T-helper 2 cell treated with Interferon-gamma antibody and Interleukin-4, amounts not matched to agents 5 μg/mL and 100 μg/mL, for 36 hours (primary cell): ENCODE data around the gene MPDU1.

Source experiments
- DNase-seq: peaks from one replicate; pipeline ENCODE4 v3.0.0; 2021; ENCODE audit warnings: low spot score
- H3K27ac Mint-ChIP-seq: one replicate; pipeline ENCODE4 v1.8.0; 2021; ENCODE audit warnings: mild to moderate bottlenecking, mixed read lengths
- H3K27me3 Mint-ChIP-seq: one replicate; pipeline ENCODE4 v1.8.0; 2021; ENCODE audit warnings: low read depth, mixed read lengths
- H3K36me3 Mint-ChIP-seq: one replicate; pipeline ENCODE4 v1.8.0; 2021; ENCODE audit warnings: low read depth, mixed read lengths
- H3K4me1 Mint-ChIP-seq: one replicate; pipeline ENCODE4 v1.8.0; 2021; ENCODE audit warnings: low read depth, mixed read lengths
- H3K4me3 Mint-ChIP-seq: one replicate; pipeline ENCODE4 v1.8.0; 2022; ENCODE audit warnings: mild to moderate bottlenecking, moderate library complexity, mixed read lengths
- H3K9me3 Mint-ChIP-seq: one replicate; pipeline ENCODE4 v1.8.0; 2021; ENCODE audit warnings: mixed read lengths

MPDU1 gene

DNA sequence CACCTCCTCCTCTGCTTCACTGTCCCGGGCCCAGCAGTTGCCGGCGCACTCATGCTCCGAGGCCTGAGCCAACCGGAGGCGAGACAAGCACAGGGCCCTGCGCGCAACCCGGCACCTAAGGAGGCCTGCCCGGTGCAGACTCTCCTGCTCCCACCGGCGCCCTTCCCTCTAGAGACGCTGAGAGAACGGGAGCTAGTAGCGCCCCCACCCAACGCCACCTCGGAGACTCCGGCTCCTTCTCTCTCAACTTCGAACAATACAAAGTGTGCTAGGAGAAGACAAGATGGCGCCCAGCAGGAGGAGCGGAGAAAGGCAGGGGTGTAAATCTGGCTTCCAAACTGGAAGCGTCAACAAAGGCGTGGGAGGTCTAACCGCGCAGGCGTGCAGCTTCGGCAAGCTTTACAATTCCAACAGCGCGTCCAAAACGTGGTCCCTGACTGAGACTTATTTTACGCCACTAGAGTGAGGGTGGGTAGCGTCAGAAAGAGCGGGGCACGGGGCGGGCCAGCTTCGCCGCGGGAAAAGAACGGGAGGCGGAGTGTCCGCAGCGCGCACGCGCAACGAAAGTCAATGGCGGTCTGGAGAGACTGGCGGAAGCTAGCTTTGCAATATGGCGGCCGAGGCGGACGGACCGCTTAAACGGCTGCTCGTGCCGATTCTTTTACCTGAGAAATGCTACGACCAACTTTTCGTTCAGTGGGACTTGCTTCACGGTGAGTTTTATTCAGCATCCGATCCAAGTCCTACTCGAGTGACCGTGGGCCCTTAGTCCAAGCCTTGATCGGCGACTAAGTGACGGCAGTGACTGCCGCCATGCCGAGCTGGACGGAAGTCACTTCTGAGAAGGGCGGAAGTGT is at the start of gene MPDU1:
Gene MPDU1 (plus strand): TSS at position 600 of the 857 bp plus-strand sequence. CDS start 11 bp downstream, at position 611.
- Mint-ChIP-seq H3K36me3 (peaks cover 50% of the 10 kb centered on the region), H3K27ac (peak within 1 kb of the TSS; percentile 100), H3K9me3 (no peaks in the 10 kb centered on the region), H3K27me3 (no peaks in the 10 kb centered on the region), H3K4me1 (peaks cover 44% of the 10 kb centered on the region), H3K4me3 (peak within 1 kb of the TSS; percentile 98)
- peak; percentile 96 for DNase-seq

- DNase-seq: no peak
- no peaks in the 10 kb centered on the region for H3K36me3 Mint-ChIP-seq
- no peak overlapping the region for H3K27ac Mint-ChIP-seq
- peaks cover 13% of the 10 kb centered on the region for H3K9me3 Mint-ChIP-seq
- no peak overlapping the region for H3K4me3 Mint-ChIP-seq
- no peaks in the 10 kb centered on the region for H3K4me1 Mint-ChIP-seq
- H3K27me3 Mint-ChIP-seq: peaks cover 5% of the 10 kb centered on the region
Measured at GRCh38 chr17:7538050-7538449, 45.6 kb upstream of the MPDU1 start.

- Mint-ChIP-seq H3K4me3 (no peak overlapping the region), H3K4me1 (no peaks in the 10 kb centered on the region), H3K9me3 (peaks cover 13% of the 10 kb centered on the region), H3K27me3 (peaks cover 10% of the 10 kb centered on the region), H3K27ac (no peak overlapping the region), H3K36me3 (no peaks in the 10 kb centered on the region)
- no peak for DNase-seq
Measured at GRCh38 chr17:7538891-7539545, 44.6 kb upstream of the MPDU1 start.

GRCh38 chr17:7541074-7541621 is 42.5 kb upstream of the MPDU1 start:
- no peak for DNase-seq
- H3K27ac Mint-ChIP-seq: no peak overlapping the region
- H3K9me3 Mint-ChIP-seq: peaks cover 13% of the 10 kb centered on the region
- no peaks in the 10 kb centered on the region for H3K36me3 Mint-ChIP-seq
- H3K4me3 Mint-ChIP-seq: no peak overlapping the region
- peaks cover 5% of the 10 kb centered on the region for H3K27me3 Mint-ChIP-seq
- no peaks in the 10 kb centered on the region for H3K4me1 Mint-ChIP-seq

DNA sequence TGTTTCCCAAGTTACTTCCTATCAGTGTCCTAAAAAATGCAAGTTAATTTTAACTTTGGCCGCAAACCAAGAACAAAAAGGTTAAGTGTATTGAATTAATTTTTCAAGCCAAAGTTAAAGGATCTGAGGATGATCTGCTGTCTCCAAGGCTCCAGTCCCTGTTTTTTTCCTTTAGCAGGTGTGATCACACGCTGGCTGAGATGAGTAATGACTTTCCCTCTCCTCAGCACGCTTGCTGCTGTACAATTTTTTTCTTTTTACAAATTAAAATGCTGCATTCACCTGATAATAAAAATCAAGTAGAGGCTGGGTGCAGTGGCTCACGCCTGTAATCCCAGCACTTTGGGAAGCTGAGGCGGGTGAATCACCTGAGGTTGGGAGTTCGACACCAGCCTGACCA is 38.7 kb upstream of the MPDU1 start:
- Mint-ChIP-seq H3K36me3 (peaks cover 2% of the 10 kb centered on the region), H3K27me3 (peaks cover 5% of the 10 kb centered on the region), H3K4me3 (no peak overlapping the region), H3K4me1 (peaks cover 11% of the 10 kb centered on the region), H3K9me3 (no peaks in the 10 kb centered on the region), H3K27ac (no peak overlapping the region)
- no peak for DNase-seq

DNA sequence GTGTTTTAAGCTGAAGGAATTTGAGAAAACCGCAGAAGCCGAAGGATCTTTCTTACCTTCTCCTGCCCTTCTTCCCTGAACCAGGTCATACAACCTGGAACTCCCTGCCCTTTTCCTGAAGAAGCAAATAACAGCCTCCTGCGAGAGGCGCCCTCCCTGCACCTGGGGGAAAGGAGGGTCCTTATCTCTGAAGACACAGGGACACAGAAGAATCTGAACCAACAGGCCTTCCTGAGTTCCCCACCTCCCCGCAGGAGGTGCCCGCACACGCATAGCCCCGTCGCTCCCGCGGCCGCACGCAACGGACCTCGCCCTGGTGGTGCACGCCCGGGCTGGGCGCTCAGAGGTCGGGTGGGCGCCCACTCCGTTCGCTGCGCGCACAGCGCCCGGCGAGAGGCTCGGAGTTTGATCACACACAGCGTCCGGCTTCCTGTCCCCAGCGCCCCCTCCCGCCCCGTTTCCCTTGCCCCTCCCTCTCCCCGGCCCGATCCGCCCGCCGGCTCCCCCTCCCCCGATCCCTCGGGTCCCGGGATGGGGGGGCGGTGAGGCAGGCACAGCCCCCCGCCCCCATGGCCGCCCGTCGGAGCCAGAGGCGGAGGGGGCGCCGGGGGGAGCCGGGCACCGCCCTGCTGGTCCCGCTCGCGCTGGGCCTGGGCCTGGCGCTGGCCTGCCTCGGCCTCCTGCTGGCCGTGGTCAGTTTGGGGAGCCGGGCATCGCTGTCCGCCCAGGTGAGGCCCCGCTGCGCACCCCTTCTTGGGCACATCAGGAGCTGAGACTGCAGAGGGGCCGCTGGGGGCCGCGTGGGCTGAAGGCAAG is 34.9 kb upstream of the MPDU1 start, which contains the start of gene TNFSF12:
Gene TNFSF12 (plus strand): TSS at position 474 of the 816 bp plus-strand sequence. CDS start 96 bp downstream, at position 570.
- H3K27ac Mint-ChIP-seq: peak within 1 kb of the TSS; percentile 80
- H3K9me3 Mint-ChIP-seq: no peaks in the 10 kb centered on the region
- peak within 1 kb of the TSS; percentile 91 for H3K4me3 Mint-ChIP-seq
- H3K36me3 Mint-ChIP-seq: peaks cover 24% of the 10 kb centered on the region
- no peaks in the 10 kb centered on the region for H3K27me3 Mint-ChIP-seq
- H3K4me1 Mint-ChIP-seq: peaks cover 41% of the 10 kb centered on the region
- DNase-seq: peak; percentile 59

DNA sequence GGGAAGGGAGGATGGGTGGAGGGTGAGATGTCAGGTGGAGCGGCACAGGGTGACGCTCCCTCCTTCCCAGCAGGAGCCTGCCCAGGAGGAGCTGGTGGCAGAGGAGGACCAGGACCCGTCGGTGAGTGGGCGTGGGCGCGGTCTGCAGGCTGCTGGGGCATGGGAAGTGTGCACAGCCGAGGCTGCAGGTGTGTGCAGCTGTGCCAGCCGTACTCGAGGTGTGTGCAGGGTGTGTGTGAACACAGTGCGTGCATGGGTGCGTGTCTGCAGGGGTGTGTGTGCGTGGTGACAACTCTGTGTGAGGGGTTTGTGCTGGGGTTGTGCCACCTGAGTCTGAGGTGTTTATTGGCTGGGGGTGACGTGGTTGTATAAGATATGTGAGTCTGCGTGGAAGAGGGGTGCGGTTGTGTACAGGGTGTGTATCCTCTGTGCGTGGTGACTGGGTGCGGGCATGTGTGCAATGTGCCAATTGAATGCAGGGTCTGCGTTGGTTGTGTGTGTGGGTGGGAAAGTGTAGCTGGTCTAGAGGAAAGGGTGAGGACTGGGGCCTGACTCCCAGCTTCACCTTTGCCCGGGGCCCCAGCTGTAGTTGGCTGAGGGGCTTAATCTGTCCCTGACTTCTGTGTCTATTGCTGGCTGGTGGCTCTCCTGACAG is 34.1 kb upstream of the MPDU1 start:
- peak; percentile 30 for DNase-seq
- Mint-ChIP-seq H3K4me3 (peak overlapping the region; percentile 89), H3K4me1 (peaks cover 44% of the 10 kb centered on the region)

GRCh38 chr17:7550344-7550743 is 33.3 kb upstream of the MPDU1 start:
- no peaks in the 10 kb centered on the region for H3K27me3 Mint-ChIP-seq
- H3K9me3 Mint-ChIP-seq: no peaks in the 10 kb centered on the region
- peaks cover 48% of the 10 kb centered on the region for H3K4me1 Mint-ChIP-seq
- H3K36me3 Mint-ChIP-seq: peaks cover 31% of the 10 kb centered on the region
- DNase-seq: no peak
- H3K27ac Mint-ChIP-seq: peak overlapping the region; percentile 80
- H3K4me3 Mint-ChIP-seq: peak overlapping the region; percentile 89

More for the DNA sequence above, 34.1 kb upstream of the MPDU1 start:
- Mint-ChIP-seq H3K9me3 (no peaks in the 10 kb centered on the region), H3K27me3 (no peaks in the 10 kb centered on the region), H3K36me3 (peaks cover 27% of the 10 kb centered on the region), H3K27ac (peak overlapping the region; percentile 80)

DNA sequence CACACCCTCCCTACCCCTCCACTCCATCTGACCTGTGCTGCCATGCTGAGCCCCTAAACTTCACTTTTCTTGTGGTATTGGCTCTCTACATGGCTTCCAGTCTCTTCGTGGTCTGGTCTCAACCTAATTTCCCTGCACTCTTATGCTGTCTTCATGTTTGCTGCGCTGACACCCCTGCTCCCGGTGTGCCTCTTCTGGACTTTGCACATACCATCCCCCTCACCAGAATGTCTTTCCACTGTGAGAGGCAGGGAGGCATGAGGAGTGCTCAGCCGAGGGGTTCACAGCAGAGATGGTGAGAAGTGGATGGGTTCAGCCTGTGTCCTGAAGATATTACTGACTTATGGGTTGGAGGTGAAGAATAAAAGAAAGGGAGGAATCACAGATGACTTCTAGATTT is 32.3 kb upstream of the MPDU1 start:
- Mint-ChIP-seq H3K27me3 (no peaks in the 10 kb centered on the region), H3K4me1 (peaks cover 52% of the 10 kb centered on the region), H3K4me3 (peak overlapping the region; percentile 89), H3K9me3 (no peaks in the 10 kb centered on the region), H3K36me3 (peaks cover 36% of the 10 kb centered on the region), H3K27ac (peak overlapping the region; percentile 84)
- DNase-seq: no peak

DNA sequence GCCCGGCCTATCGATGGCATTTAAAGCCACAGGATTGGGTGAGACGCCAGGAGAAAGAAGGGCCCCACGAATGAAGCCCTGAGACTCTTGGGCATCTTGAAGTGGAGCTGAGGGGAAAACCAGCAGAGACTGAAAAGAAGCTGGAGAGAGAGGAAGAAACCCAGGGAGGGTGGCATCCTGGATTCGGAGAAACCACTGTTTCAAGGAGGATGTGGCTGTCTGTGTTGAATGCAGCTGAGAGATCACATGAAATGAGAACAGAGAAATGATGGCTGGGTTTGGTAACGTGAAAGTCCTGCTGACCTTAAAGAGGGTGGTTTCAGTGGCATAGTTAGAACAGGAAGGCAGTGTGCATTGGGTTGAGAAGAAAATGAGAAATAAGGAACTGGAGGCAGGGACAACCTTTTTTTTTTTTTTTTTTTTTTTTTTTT is 31.0 kb upstream of the MPDU1 start:
- peak overlapping the region; percentile 90 for H3K27ac Mint-ChIP-seq
- peaks cover 54% of the 10 kb centered on the region for H3K4me1 Mint-ChIP-seq
- peak; percentile 60 for DNase-seq
- peak overlapping the region; percentile 89 for H3K4me3 Mint-ChIP-seq
- peaks cover 40% of the 10 kb centered on the region for H3K36me3 Mint-ChIP-seq
- no peaks in the 10 kb centered on the region for H3K9me3 Mint-ChIP-seq
- no peaks in the 10 kb centered on the region for H3K27me3 Mint-ChIP-seq

GRCh38 chr17:7553356-7553755 is 30.3 kb upstream of the MPDU1 start:
- no peaks in the 10 kb centered on the region for H3K27me3 Mint-ChIP-seq
- peak overlapping the region; percentile 89 for H3K4me3 Mint-ChIP-seq
- H3K27ac Mint-ChIP-seq: peak overlapping the region; percentile 90
- peaks cover 54% of the 10 kb centered on the region for H3K4me1 Mint-ChIP-seq
- H3K36me3 Mint-ChIP-seq: peaks cover 41% of the 10 kb centered on the region
- no peak for DNase-seq
- H3K9me3 Mint-ChIP-seq: no peaks in the 10 kb centered on the region

GRCh38 chr17:7555320-7555948 is 28.2 kb upstream of the MPDU1 start:
- Mint-ChIP-seq H3K4me1 (peaks cover 53% of the 10 kb centered on the region), H3K4me3 (no peak overlapping the region), H3K9me3 (no peaks in the 10 kb centered on the region)

DNA sequence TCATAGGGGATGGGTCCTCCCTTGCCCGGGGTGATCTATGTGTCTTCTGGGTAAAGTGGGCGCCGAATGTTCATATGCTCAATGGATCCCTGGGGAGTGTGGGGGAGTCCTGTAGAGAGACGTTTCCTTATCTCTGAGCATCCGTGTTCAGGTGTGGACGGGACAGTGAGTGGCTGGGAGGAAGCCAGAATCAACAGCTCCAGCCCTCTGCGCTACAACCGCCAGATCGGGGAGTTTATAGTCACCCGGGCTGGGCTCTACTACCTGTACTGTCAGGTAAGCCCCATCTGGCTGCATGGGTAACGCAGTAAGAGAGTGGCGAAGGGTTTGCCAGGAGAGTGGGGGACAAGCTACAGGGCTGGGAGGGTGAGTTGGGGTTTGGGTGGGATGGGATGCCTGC is 27.0 kb upstream of the MPDU1 start:
- no peak for DNase-seq
- no peak overlapping the region for H3K4me3 Mint-ChIP-seq
- peaks cover 36% of the 10 kb centered on the region for H3K36me3 Mint-ChIP-seq
- peaks cover 50% of the 10 kb centered on the region for H3K4me1 Mint-ChIP-seq
- no peaks in the 10 kb centered on the region for H3K27me3 Mint-ChIP-seq
- H3K27ac Mint-ChIP-seq: peak overlapping the region; percentile 50
- H3K9me3 Mint-ChIP-seq: no peaks in the 10 kb centered on the region

More at GRCh38 chr17:7555320-7555948, 28.2 kb upstream of the MPDU1 start:
- peaks cover 46% of the 10 kb centered on the region for H3K36me3 Mint-ChIP-seq
- no peak for DNase-seq
- H3K27me3 Mint-ChIP-seq: no peaks in the 10 kb centered on the region
- peak overlapping the region; percentile 32 for H3K27ac Mint-ChIP-seq
